ENCODE results near the gene NXT1.

Gene NXT1

GRCh38 chr20:23361119-23361475 is 10.5 kb downstream of the NXT1 start:
- H3K36me3 ChIP-seq (ENCODE audit: insufficient read depth, low read length) = no peaks in the 10 kb centered on the region
- H3K4me1 ChIP-seq (ENCODE audit: insufficient read depth, low read length) = peaks cover 7% of the 10 kb centered on the region
- H3K9me3 ChIP-seq (ENCODE audit: control insufficient read depth, insufficient read depth, low read length) = no peaks in the 10 kb centered on the region
- H3K9ac ChIP-seq (ENCODE audit: low read depth, low read length) = peak overlapping the region; percentile 92

GRCh38 chr20:23361476-23362391 is 11.1 kb downstream of the NXT1 start, which contains the start of gene GZF1:
Gene GZF1, plus strand, starts transcription at chr20:23362182. Its CDS starts 2,202 bp downstream, at chr20:23364384.
- Histone ChIP-seq H3K9me3 (ENCODE audit: control insufficient read depth, insufficient read depth, low read length) (no peaks in the 10 kb centered on the region), H3K9ac (ENCODE audit: low read depth, low read length) (peak within 1 kb of the TSS; percentile 92), H3K4me1 (ENCODE audit: insufficient read depth, low read length) (peaks cover 7% of the 10 kb centered on the region), H3K36me3 (ENCODE audit: insufficient read depth, low read length) (no peaks in the 10 kb centered on the region)

GRCh38 chr20:23362392-23363256 is 12.0 kb downstream of the NXT1 start:
- peaks cover 7% of the 10 kb centered on the region; the same call in 1 of the 2 replicates for H3K4me1 ChIP-seq (ENCODE audit: insufficient read depth, low read length)
- H3K9ac ChIP-seq (ENCODE audit: low read depth, low read length) = peak overlapping the region; percentile 63; the same call in 1 of the 2 replicates

DNA sequence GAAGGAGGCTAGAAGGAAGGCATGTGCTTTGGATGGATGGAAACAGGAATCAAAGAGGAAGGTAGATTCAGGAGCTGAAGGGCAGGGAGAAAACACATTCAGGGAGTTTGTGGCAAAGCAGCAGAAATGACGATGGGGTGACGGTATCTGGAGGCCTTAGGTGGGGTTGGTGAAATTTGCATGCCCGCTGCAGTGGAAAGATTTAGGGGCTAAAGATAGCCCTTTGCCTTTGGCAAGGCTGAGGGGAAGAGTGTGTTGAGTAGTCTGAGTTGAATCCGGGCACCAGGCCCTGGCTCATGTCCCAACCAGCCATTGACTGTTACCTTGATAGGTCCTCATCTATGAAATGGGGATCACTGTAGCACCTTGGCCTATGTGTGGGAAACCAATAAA is 12.7 kb downstream of the NXT1 start:
- Histone ChIP-seq H3K4me1 (ENCODE audit: insufficient read depth, low read length) (peaks cover 7% of the 10 kb centered on the region; the same call in 1 of the 2 replicates), H3K9ac (ENCODE audit: low read depth, low read length) (peak overlapping the region; percentile 63; the same call in 1 of the 2 replicates), H3K9me3 (ENCODE audit: control insufficient read depth, insufficient read depth, low read length) (no peaks in the 10 kb centered on the region), H3K36me3 (ENCODE audit: insufficient read depth, low read length) (no peaks in the 10 kb centered on the region)

More at GRCh38 chr20:23362392-23363256, 12.0 kb downstream of the NXT1 start:
- Histone ChIP-seq H3K36me3 (ENCODE audit: insufficient read depth, low read length) (no peaks in the 10 kb centered on the region), H3K9me3 (ENCODE audit: control insufficient read depth, insufficient read depth, low read length) (no peaks in the 10 kb centered on the region)

GRCh38 chr20:23365390-23366165 is 15.0 kb downstream of the NXT1 start:
- peaks cover 4% of the 10 kb centered on the region; the same call in 1 of the 2 replicates for H3K4me1 ChIP-seq (ENCODE audit: insufficient read depth, low read length)
- H3K9me3 ChIP-seq (ENCODE audit: control insufficient read depth, insufficient read depth, low read length) = no peaks in the 10 kb centered on the region
- H3K36me3 ChIP-seq (ENCODE audit: insufficient read depth, low read length) = peaks cover 8% of the 10 kb centered on the region
- no peak overlapping the region for H3K9ac ChIP-seq (ENCODE audit: low read depth, low read length)

DNA sequence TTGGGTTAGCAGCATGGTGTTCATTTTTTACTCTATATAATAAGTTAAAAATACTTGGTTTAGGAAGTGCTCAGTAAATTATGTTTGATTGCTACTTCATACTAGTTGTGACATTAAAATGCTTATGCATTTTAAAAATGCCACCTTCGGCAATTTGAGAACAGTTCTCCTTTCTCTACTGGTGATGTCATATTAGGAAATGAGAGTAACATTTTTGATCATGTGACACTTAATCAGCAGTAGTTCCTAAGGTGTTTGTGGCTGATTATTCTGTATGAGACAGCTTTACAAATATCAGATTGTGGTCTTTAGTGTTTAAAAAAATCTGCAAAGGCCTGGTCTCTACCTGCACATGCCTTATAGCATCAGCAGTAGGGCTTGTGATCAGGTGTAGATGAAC is 15.8 kb downstream of the NXT1 start:
- Histone ChIP-seq H3K9me3 (ENCODE audit: control insufficient read depth, insufficient read depth, low read length) (no peaks in the 10 kb centered on the region), H3K9ac (ENCODE audit: low read depth, low read length) (no peak overlapping the region), H3K4me1 (ENCODE audit: insufficient read depth, low read length) (peaks cover 4% of the 10 kb centered on the region; the same call in 1 of the 2 replicates), H3K36me3 (ENCODE audit: insufficient read depth, low read length) (peaks cover 14% of the 10 kb centered on the region)

DNA sequence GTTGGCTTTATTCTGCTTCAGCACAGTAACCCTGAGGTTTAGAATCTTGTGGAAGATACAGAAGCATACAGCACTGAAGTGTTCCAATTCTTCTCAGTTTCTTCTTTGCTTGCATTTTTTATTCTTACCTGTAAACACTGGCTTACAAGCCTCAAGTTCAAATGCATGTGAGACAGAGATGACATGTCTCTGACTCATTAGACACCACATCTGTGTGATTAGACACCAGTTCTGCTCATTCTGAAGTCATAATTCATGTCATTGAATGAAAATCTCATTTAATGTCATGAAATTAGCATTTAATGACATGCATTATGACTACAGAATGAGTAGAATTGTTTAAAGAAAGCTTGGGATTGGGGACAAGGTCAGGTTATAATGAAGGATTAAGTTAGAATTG is 17.2 kb downstream of the NXT1 start:
- peaks cover 4% of the 10 kb centered on the region; the same call in 1 of the 2 replicates for H3K4me1 ChIP-seq (ENCODE audit: insufficient read depth, low read length)
- peaks cover 22% of the 10 kb centered on the region for H3K36me3 ChIP-seq (ENCODE audit: insufficient read depth, low read length)
- no peak overlapping the region for H3K9ac ChIP-seq (ENCODE audit: low read depth, low read length)
- H3K9me3 ChIP-seq (ENCODE audit: control insufficient read depth, insufficient read depth, low read length) = no peaks in the 10 kb centered on the region

DNA sequence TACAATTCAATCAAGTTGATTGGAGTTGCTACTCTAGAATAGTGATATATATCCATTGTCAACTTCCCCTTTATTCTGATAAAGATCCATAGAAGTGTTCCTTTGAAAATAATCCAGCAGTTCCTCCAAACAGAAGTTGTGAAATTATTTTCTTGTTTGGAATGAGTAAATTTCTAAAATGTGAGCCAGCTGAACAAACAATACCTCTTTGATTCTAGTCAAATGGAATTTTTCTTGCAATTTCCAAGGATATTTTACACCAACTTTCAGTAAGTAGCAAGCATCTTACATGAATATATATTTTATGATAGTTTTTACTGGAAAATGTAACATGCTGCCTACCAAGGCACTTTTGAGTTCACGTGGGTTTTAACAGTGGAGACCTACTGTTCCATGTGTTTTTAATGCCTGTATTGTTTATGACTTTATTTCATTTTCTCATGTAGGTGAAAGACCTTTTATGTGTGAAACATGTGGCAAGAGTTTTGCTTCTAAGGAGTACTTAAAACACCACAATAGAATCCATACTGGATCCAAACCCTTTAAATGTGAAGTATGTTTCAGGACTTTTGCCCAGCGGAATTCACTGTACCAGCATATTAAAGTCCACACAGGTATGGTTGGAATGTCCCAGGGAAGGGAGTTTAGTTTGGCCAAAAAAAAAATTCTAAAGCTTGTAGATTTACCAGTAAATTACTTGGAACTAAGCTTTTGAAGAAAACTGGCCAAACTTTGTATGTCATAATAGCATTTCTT is 17.9 kb downstream of the NXT1 start:
- no peak overlapping the region for H3K9ac ChIP-seq (ENCODE audit: low read depth, low read length)
- no peaks in the 10 kb centered on the region for H3K9me3 ChIP-seq (ENCODE audit: control insufficient read depth, insufficient read depth, low read length)
- H3K4me1 ChIP-seq (ENCODE audit: insufficient read depth, low read length) = peaks cover 2% of the 10 kb centered on the region; the same call in 1 of the 2 replicates
- peaks cover 25% of the 10 kb centered on the region for H3K36me3 ChIP-seq (ENCODE audit: insufficient read depth, low read length)

- H3K36me3 ChIP-seq (ENCODE audit: insufficient read depth, low read length) = peaks cover 25% of the 10 kb centered on the region
- no peak overlapping the region for H3K9ac ChIP-seq (ENCODE audit: low read depth, low read length)
- H3K9me3 ChIP-seq (ENCODE audit: control insufficient read depth, insufficient read depth, low read length) = no peaks in the 10 kb centered on the region
- H3K4me1 ChIP-seq (ENCODE audit: insufficient read depth, low read length) = no peaks in the 10 kb centered on the region
Observed at GRCh38 chr20:23369072-23369823, 18.7 kb downstream of the NXT1 start.

DNA sequence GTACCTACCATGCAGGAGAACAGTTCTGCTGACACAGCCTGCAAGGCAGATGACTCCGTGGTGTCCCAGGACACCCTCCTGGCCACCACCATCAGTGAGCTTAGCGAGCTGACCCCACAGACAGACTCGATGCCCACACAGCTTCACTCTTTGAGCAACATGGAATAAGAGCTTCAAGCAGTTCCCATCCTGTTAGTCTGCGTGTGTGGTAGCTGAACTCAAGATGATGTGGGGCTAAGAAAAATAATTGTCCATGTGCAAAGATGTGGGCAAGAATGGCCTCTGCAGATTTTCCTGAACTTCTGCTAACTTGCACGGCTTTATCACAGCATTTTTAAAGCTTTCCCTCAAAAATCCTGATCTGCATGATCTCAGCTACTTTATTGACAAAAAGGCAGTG is 19.7 kb downstream of the NXT1 start:
- Histone ChIP-seq H3K36me3 (ENCODE audit: insufficient read depth, low read length) (peaks cover 25% of the 10 kb centered on the region), H3K9me3 (ENCODE audit: control insufficient read depth, insufficient read depth, low read length) (no peaks in the 10 kb centered on the region), H3K9ac (ENCODE audit: low read depth, low read length) (no peak overlapping the region), H3K4me1 (ENCODE audit: insufficient read depth, low read length) (no peaks in the 10 kb centered on the region)

DNA sequence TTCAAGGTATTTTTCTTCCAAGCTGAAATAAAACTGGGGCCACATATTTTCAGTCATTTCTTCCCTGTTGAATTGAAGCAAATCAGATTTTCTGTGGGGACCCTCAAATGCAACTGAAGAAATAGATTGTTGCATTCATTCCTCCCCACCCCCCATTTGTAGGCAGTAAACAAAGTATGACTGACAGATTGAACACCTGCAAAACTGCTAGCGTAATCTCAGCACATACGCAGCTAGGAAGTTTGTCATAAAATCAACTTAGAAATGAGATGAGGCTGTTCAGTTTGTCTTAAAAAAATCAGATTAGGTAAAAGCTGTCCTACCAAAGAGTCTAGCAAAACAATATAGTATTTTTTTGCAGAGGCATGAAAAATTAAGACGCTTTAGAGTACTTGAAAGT is 20.3 kb downstream of the NXT1 start:
- Histone ChIP-seq H3K36me3 (ENCODE audit: insufficient read depth, low read length) (peaks cover 25% of the 10 kb centered on the region), H3K9ac (ENCODE audit: low read depth, low read length) (no peak overlapping the region)

GRCh38 chr20:23371496-23371895 is 20.9 kb downstream of the NXT1 start:
- no peak overlapping the region for H3K9ac ChIP-seq (ENCODE audit: low read depth, low read length)
- peaks cover 28% of the 10 kb centered on the region for H3K36me3 ChIP-seq (ENCODE audit: insufficient read depth, low read length)

More for the DNA sequence above, 20.3 kb downstream of the NXT1 start:
- Histone ChIP-seq H3K4me1 (ENCODE audit: insufficient read depth, low read length) (no peaks in the 10 kb centered on the region), H3K9me3 (ENCODE audit: control insufficient read depth, insufficient read depth, low read length) (no peaks in the 10 kb centered on the region)

GRCh38 chr20:23374441-23374840 is 23.9 kb downstream of the NXT1 start:
- peaks cover 35% of the 10 kb centered on the region for H3K36me3 ChIP-seq (ENCODE audit: insufficient read depth, low read length)

More at GRCh38 chr20:23371496-23371895, 20.9 kb downstream of the NXT1 start:
- Histone ChIP-seq H3K9me3 (ENCODE audit: control insufficient read depth, insufficient read depth, low read length) (no peaks in the 10 kb centered on the region), H3K4me1 (ENCODE audit: insufficient read depth, low read length) (no peaks in the 10 kb centered on the region)

More at GRCh38 chr20:23374441-23374840, 23.9 kb downstream of the NXT1 start:
- H3K4me1 ChIP-seq (ENCODE audit: insufficient read depth, low read length) = no peaks in the 10 kb centered on the region
- no peaks in the 10 kb centered on the region for H3K9me3 ChIP-seq (ENCODE audit: control insufficient read depth, insufficient read depth, low read length)
- no peak overlapping the region for H3K9ac ChIP-seq (ENCODE audit: low read depth, low read length)
